ENCODE results near the gene SUN1. TPM values are rescaled to one million over a fixed set of nuclear protein-coding genes. Genes with fewer than 3 reads are reported as not detected.
"Not testable (repeated sequence)": the region's sequence is repeated elsewhere in the genome, so short reads cannot be mapped to it uniquely, and the experiment has no call there.

Gene SUN1
- total RNA-seq, 1 experiment from 2014 or later, result 107 TPM

- in situ Hi-C loops (cut with HindIII; ENCODE audit: low sequenced_read_pairs), result no loop called here
- DNase-seq (ENCODE audit: low spot score), result no peak
Observed at GRCh38 chr7:832968-833424, 720 bp downstream of the SUN1 start.

GRCh38 chr7:833601-834258, 1.5 kb downstream of the SUN1 start:
- in situ Hi-C loops (cut with HindIII; ENCODE audit: low sequenced_read_pairs), result no loop called here
- DNase-seq (ENCODE audit: low spot score), result no peak

GRCh38 chr7:834277-834676, 2.0 kb downstream of the SUN1 start:
- in situ Hi-C loops (cut with HindIII; ENCODE audit: low sequenced_read_pairs), result no loop called here
- DNase-seq (ENCODE audit: low spot score), result no peak

- in situ Hi-C loops (cut with HindIII; ENCODE audit: low sequenced_read_pairs), result no loop called here
Observed at GRCh38 chr7:835021-835420, 2.7 kb downstream of the SUN1 start.

GRCh38 chr7:835485-836401, 3.5 kb downstream of the SUN1 start:
- in situ Hi-C loops (cut with HindIII; ENCODE audit: low sequenced_read_pairs), result no loop called here
- peak; percentile 81 for DNase-seq (ENCODE audit: low spot score)

More at GRCh38 chr7:835021-835420, 2.7 kb downstream of the SUN1 start:
- no peak for DNase-seq (ENCODE audit: low spot score)

GRCh38 chr7:836429-836828, 4.2 kb downstream of the SUN1 start:
- in situ Hi-C loops (cut with HindIII; ENCODE audit: low sequenced_read_pairs), result no loop called here
- DNase-seq (ENCODE audit: low spot score), result peak; percentile 83

- DNase-seq (ENCODE audit: low spot score), result no peak
- in situ Hi-C loops (cut with HindIII; ENCODE audit: low sequenced_read_pairs), result no loop called here
Observed at GRCh38 chr7:837001-837400, 4.7 kb downstream of the SUN1 start.

GRCh38 chr7:840001-840600, 7.8 kb downstream of the SUN1 start:
- no peak for DNase-seq (ENCODE audit: low spot score)
- in situ Hi-C loops (cut with HindIII; ENCODE audit: low sequenced_read_pairs), result no loop called here

- in situ Hi-C loops (cut with HindIII; ENCODE audit: low sequenced_read_pairs), result no loop called here
- DNase-seq (ENCODE audit: low spot score), result no peak
Observed at GRCh38 chr7:841943-842342, 9.7 kb downstream of the SUN1 start.

GRCh38 chr7:842431-843031, 10.3 kb downstream of the SUN1 start:
- in situ Hi-C loops (cut with HindIII; ENCODE audit: low sequenced_read_pairs), result no loop called here
- peak; percentile 61 for DNase-seq (ENCODE audit: low spot score)

- DNase-seq (ENCODE audit: low spot score), result no peak
- in situ Hi-C loops (cut with HindIII; ENCODE audit: low sequenced_read_pairs), result no loop called here
Observed at GRCh38 chr7:843230-843629, 11.0 kb downstream of the SUN1 start.

GRCh38 chr7:844043-844442, 11.8 kb downstream of the SUN1 start:
- DNase-seq (ENCODE audit: low spot score), result no peak
- in situ Hi-C loops (cut with HindIII; ENCODE audit: low sequenced_read_pairs), result no loop called here

- no peak for DNase-seq (ENCODE audit: low spot score)
- in situ Hi-C loops (cut with HindIII; ENCODE audit: low sequenced_read_pairs), result no loop called here
Observed at GRCh38 chr7:844514-844913, 12.2 kb downstream of the SUN1 start.

- in situ Hi-C loops (cut with HindIII; ENCODE audit: low sequenced_read_pairs), result no loop called here
Observed at GRCh38 chr7:845091-845490, 12.8 kb downstream of the SUN1 start.

GRCh38 chr7:845731-846130, 13.5 kb downstream of the SUN1 start:
- DNase-seq (ENCODE audit: low spot score), result no peak
- in situ Hi-C loops (cut with HindIII; ENCODE audit: low sequenced_read_pairs), result no loop called here

More at GRCh38 chr7:845091-845490, 12.8 kb downstream of the SUN1 start:
- DNase-seq (ENCODE audit: low spot score), result no peak

GRCh38 chr7:846958-847650, 14.8 kb downstream of the SUN1 start:
- DNase-seq (ENCODE audit: low spot score); in situ Hi-C loops (cut with HindIII; ENCODE audit: low sequenced_read_pairs): not testable (repeated sequence)

- DNase-seq (ENCODE audit: low spot score); in situ Hi-C loops (cut with HindIII; ENCODE audit: low sequenced_read_pairs): not testable (repeated sequence)
Observed at GRCh38 chr7:847728-848127, 15.5 kb downstream of the SUN1 start.

- in situ Hi-C loops (cut with HindIII; ENCODE audit: low sequenced_read_pairs), result no loop called here
- DNase-seq (ENCODE audit: low spot score), result no peak
Observed at GRCh38 chr7:849145-849544, 16.9 kb downstream of the SUN1 start.

- in situ Hi-C loops (cut with HindIII; ENCODE audit: low sequenced_read_pairs), result no loop called here
- no peak for DNase-seq (ENCODE audit: low spot score)
Observed at GRCh38 chr7:849781-850180, 17.5 kb downstream of the SUN1 start.
